ENCODE results near the gene EFCAB9. TPM values are rescaled to one million over a fixed set of nuclear protein-coding genes. Genes with fewer than 3 reads are reported as not detected.

EFCAB9 gene
- polyA plus RNA-seq, 3 donors = not detected

DNA sequence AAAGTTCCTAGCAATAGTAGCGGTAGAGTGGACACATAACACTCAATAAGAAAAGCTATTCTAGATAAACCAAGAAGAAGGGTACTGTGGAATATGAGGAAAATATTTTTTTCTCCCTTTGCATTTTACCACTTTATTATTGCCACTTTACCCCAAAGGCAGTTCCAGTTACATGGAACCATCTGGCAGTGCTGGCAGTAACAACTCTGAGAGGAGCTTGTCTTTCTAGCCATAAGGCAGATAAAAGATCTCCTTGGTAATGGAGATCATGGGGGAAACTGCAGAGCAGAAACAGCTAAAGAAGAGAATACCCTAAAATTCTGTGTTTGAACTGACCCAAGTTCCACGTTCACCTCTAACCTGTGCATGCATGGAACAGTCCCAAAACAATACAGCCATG is 51.1 kb downstream of the EFCAB9 start:
- Histone ChIP-seq H3K9ac (ENCODE audit: insufficient read depth, low read length, poor library complexity, severe bottlenecking) (no peak overlapping the region), H3K79me2 (ENCODE audit: insufficient read depth, low read length) (no peaks in the 10 kb centered on the region), H3K36me3 (replicated peaks in 1 of 2; ENCODE audit: control insufficient read depth in 1 of 2, insufficient read depth in 2 of 2, low read length in 2 of 2) (no peaks in the 10 kb centered on the region), H3K4me2 (replicated peaks; ENCODE audit: extremely low read depth, low read length, poor library complexity, severe bottlenecking) (no peak overlapping the region), H2AFZ (ENCODE audit: insufficient read depth, low read depth, low read length, poor library complexity, severe bottlenecking) (no peak overlapping the region), H3K27ac (ENCODE audit: low read depth in 1 of 2, low read length in 2 of 2) (no peak overlapping the region), H3K4me3 (replicated peaks in 1 of 3; ENCODE audit: low read depth in 2 of 3, low read length in 3 of 3) (no peak overlapping the region), H3K4me1 (ENCODE audit: control insufficient read depth in 1 of 2, insufficient read depth in 2 of 2, low read length in 2 of 2) (no peaks in the 10 kb centered on the region), H3K27me3 (ENCODE audit: control insufficient read depth in 2 of 2, insufficient read depth in 2 of 2, low read length in 2 of 2) (no peaks in the 10 kb centered on the region), H3K9me3 (replicated peaks in 1 of 2; ENCODE audit: control insufficient read depth in 1 of 2, insufficient read depth in 1 of 2, low read length in 2 of 2) (no peaks in the 10 kb centered on the region), H4K20me1 (ENCODE audit: insufficient read depth, low read length) (no peaks in the 10 kb centered on the region)
- Mint-ChIP-seq H3K27me3 (ENCODE audit: low read depth in 3 of 3) (peaks cover 0 to 3% (median 0%) of the 10 kb centered on the region in 3 donors), H3K27ac (no peak overlapping the region), H3K4me1 (no peaks in the 10 kb centered on the region), H3K4me3 (no peak overlapping the region), H3K36me3 (peaks cover 8 to 9% of the 10 kb centered on the region in 2 donors), H3K9me3 (peaks cover 0 to 4% (median 1%) of the 10 kb centered on the region in 7 donors)
- 100% methylated on average over 1 of the region's 2 CpGs for WGBS (ENCODE audit: insufficient coverage)
- DNase-seq = no peak
- TF ChIP-seq, protein P1, sequence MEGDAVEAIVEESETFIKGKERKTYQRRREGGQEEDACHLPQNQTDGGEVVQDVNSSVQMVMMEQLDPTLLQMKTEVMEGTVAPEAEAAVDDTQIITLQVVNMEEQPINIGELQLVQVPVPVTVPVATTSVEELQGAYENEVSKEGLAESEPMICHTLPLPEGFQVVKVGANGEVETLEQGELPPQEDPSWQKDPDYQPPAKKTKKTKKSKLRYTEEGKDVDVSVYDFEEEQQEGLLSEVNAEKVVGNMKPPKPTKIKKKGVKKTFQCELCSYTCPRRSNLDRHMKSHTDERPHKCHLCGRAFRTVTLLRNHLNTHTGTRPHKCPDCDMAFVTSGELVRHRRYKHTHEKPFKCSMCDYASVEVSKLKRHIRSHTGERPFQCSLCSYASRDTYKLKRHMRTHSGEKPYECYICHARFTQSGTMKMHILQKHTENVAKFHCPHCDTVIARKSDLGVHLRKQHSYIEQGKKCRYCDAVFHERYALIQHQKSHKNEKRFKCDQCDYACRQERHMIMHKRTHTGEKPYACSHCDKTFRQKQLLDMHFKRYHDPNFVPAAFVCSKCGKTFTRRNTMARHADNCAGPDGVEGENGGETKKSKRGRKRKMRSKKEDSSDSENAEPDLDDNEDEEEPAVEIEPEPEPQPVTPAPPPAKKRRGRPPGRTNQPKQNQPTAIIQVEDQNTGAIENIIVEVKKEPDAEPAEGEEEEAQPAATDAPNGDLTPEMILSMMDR (IDR thresholded peaks at IDR 0.05) = no peak
- intact Hi-C loops (cut with micrococcal nuclease) = no loop called here

DNA sequence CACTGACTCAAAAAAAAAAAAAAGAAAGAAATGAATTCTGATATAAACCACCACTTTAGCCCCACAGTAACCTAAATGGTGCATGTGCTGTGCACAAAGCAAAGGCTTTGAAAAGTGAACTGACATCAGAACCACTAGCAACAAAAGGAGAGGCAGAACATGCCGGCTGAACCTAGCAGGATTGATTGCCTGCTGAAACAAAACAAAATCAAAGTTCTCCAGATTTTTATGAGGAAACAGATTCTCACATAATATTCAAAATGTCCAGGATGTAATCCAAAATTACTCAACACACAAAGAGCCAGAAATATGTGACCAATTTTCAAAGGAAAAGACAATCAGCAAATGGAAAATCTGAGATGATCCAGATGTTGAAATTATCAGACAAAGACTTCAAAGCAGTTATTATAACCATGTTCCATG is 51.7 kb downstream of the EFCAB9 start:
- no peaks in the 10 kb centered on the region for H3K27me3 ChIP-seq (ENCODE audit: control insufficient read depth in 2 of 2, insufficient read depth in 2 of 2, low read length in 2 of 2)
- H3K4me3 ChIP-seq (replicated peaks in 1 of 3; ENCODE audit: low read depth in 2 of 3, low read length in 3 of 3) = no peak overlapping the region
- H3K36me3 ChIP-seq (replicated peaks in 1 of 2; ENCODE audit: control insufficient read depth in 1 of 2, insufficient read depth in 2 of 2, low read length in 2 of 2) = no peaks in the 10 kb centered on the region
- H3K36me3 Mint-ChIP-seq = peaks cover 8 to 11% of the 10 kb centered on the region in 2 donors
- peaks cover 0 to 2% of the 10 kb centered on the region in 2 donors for H3K9me3 ChIP-seq (replicated peaks in 1 of 2; ENCODE audit: control insufficient read depth in 1 of 2, insufficient read depth in 1 of 2, low read length in 2 of 2)
- H3K27me3 Mint-ChIP-seq (ENCODE audit: low read depth in 3 of 3) = peaks cover 0 to 3% (median 0%) of the 10 kb centered on the region in 3 donors
- TF ChIP-seq, protein P1 (IDR thresholded peaks at IDR 0.05) = no peak
- H3K79me2 ChIP-seq (ENCODE audit: insufficient read depth, low read length) = no peaks in the 10 kb centered on the region
- no CpG with 5 or more reads among the region's 1 CpG for WGBS (ENCODE audit: insufficient coverage)
- H3K9me3 Mint-ChIP-seq = peaks cover 0 to 8% (median 5%) of the 10 kb centered on the region in 7 donors
- no peak overlapping the region for H2AFZ ChIP-seq (ENCODE audit: insufficient read depth, low read depth, low read length, poor library complexity, severe bottlenecking)
- H3K27ac Mint-ChIP-seq = no peak overlapping the region
- no peaks in the 10 kb centered on the region for H4K20me1 ChIP-seq (ENCODE audit: insufficient read depth, low read length)
- no peak overlapping the region for H3K9ac ChIP-seq (ENCODE audit: insufficient read depth, low read length, poor library complexity, severe bottlenecking)
- no peak overlapping the region for H3K27ac ChIP-seq (ENCODE audit: low read depth in 1 of 2, low read length in 2 of 2)
- H3K4me1 Mint-ChIP-seq = no peaks in the 10 kb centered on the region
- no peak for DNase-seq
- intact Hi-C loops (cut with micrococcal nuclease) = no loop called here
- no peak overlapping the region for H3K4me3 Mint-ChIP-seq
- H3K4me2 ChIP-seq (replicated peaks; ENCODE audit: extremely low read depth, low read length, poor library complexity, severe bottlenecking) = no peak overlapping the region
- no peaks in the 10 kb centered on the region for H3K4me1 ChIP-seq (ENCODE audit: control insufficient read depth in 1 of 2, insufficient read depth in 2 of 2, low read length in 2 of 2)

Data from CD14-positive monocyte (primary cell).